AG08396 (cell line): ENCODE results near the gene TRIM37.
"Not testable (repeated sequence)": the region's sequence is repeated elsewhere in the genome, so short reads cannot be mapped to it uniquely, and the experiment has no call there.

Experiments used
- DNase-seq: peaks from one replicate; pipeline ENCODE4 v3.0.0; 2012; ENCODE audit warnings: low spot score, mixed read lengths

TRIM37 gene

DNA sequence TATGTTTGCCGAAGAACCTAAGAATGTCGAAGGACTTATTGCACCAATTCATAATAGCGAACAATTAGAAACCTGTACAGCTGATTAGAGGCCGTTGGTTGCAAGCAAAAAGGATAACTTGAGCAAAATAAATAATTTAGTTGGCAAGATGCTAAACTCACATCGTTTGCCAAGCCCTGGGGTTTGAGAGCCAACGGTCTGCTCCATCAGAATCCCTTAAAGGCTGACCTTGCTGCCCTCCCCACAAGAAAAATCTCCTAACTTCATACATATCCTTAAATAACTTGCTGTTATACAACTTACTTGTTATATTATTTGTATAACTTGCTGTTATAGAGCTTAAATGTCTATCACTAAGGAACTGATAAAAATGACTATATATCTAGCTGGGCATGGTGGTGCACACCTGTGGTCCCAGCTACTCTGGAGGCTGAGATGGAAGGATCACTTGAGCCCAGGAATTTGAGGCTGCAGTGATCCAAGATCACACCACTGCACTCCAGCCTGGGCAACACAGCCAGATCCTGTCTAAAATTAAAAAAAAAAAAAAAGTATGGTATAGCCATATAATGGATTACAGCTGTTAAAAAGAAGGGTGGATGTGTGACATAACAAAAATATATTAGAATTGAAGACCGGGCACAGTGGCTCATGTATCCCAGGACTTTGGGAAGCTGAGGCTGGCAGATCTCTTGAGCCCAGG is 1.9 kb upstream of the TRIM37 start:
- DNase-seq, result no peak

DNA sequence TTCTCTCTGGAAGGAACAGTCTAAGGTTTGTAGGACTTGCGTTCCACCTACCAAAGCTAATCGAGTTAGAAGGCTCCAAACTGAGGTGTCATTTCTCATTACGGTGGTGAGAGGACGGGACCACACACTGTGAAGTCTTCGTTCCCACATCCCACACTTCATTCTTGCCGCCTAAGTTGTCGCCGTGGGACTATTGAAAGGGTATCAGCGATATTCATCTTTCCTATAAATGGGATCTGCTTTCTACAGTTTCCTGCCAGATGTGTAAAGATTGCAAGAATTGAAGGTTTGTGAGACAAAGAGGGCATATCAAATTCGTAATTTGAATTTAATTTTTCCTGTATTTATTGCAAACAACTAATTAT is 608 bp upstream of the TRIM37 start:
- no peak for DNase-seq

DNA sequence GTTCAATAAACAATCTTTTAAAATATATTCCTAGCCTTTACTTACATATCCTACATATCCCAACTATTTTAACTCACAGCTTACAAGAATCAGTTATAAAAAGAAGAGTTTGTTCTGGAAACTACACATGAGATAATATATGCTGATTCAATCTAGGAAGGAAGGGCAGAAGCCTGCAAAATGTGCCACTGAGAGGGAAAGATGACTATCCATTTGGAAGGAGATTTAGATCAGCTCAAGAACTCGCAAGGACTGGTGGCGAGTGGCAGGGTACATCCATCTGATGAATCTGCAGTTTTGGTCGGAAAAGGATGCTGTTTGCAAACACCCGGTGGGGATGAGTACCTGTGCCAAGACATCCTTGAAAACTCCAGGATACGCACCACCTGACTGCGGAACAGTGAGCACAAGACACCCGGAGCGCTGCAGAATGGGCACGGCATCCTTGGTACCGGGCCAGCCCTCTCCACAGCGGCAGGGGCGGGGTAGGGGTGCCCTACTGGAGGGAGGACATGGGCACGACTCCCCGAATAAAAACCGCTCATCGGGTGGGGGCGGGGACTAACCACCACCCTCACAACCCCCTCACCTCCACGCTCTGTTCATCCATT is 723 bp downstream of the TRIM37 start:
- peak; percentile 43 for DNase-seq

DNA sequence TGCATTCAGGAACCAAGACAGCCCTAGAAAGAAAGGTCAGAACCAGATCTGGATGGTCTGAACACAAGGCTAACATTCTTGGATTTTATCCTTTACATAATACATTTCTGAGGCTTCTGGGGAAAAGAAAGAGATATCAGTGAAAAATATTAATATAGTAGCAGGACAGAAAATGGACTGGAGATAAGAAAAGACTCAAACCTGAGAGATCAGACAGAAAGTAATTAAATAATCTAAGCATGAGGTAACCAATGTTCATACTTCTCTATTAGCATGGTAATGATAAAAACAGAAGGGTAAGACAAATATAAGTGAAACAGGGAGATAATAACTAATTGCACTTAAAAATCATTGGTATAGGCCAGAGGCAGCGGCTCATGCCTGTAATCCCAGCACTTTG is 5.5 kb downstream of the TRIM37 start:
- no peak for DNase-seq

DNA sequence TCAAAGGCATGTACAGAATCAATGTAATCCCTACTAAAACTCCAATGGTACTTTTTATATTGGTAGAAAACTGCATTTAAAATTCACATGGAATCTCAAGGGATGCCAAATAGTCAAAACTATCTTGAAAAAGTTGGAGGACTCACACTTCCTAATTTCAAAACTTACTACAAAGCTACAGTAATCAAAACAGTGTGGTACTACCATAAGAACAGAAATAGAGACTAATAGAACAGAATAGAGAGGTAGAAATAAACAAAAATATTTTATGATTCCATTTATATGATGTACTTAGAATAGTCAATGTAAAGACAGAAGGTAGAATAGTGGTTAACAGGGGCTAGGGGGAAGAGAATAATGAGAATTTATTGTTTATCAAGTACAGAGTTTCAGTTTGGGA is 8.8 kb downstream of the TRIM37 start:
- no peak for DNase-seq

DNA sequence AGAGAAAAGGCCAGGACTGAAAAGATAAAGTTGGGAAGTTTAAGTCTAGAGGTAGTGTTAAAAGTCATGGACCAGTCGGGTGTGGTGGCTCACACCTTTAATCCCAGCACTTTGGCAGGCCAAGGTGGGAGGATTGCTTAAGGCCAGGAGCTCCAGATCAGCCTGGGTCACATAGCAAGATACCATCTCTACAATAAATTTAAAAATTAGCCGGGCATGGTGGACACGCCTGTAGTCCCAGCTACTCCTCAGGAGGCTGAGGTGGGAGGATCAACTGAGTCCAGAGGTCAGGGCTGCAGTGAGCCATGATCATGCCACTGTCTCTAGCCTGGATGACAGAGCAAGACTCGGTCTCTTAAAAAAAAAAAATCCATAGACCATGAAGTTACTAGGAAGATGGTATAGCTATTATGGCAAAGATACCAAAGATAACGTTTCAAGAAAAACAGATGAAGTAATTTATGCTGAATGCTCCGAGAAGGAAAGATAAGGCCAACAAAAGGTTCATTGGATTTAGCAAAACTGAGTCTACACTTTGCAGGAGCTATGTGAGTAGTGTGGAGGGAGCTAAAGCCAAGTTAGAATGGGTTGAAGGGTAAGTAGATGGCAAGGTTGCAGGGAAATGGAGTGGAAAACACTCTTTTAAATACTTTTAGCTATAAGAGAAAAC is 11.7 kb downstream of the TRIM37 start:
- DNase-seq, result no peak

DNA sequence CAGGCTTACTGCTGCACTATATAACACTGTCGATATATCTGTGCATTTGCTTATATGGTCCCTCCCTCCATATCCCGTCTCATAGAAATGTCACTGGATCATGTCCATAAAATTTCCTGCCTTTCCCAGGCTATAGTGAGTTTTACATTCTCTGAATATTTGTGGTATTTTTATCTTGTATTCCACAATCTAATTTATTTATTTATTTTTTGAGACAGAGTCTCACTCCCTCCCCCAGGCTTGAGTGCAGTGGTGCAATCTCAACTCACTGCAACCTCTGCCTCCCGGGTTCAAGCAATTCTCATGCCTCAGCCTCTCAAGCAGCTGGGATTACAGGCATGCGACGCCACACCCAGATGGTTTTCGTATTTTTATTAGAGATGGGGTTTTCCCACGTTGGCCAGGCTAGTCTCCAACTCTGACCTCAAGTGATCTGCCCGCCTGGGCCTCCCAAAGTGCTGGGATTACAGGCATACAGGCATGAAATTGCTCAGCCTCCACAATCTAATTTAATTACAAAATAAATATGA is 12.9 kb downstream of the TRIM37 start:
- DNase-seq, result peak; percentile 58

DNA sequence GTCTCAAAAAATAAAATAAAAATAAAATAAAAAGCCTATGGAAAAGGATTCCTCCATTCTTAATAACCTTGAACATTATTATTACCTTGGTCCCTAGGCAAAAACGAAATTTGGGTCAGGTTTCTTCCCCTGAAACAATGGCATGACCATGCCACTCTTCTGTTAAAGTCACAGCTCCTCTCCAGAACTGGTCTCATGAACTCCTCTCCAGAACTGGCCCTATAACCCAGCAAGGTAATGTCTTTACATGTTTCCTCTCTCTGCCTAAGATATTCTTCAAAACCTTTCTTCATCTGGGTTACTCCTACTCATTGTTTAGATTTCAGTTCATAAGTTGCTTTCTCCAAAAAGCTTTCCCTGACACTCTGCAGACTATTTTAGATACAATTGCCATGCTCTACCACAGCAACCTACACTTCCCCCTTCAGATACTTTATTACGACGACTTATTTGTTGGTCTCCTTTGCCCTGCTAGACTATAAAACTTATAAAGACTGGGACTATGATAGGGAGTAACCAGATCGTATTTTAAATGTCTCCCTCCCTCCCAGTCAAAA is 13.5 kb downstream of the TRIM37 start:
- DNase-seq, result no peak

DNA sequence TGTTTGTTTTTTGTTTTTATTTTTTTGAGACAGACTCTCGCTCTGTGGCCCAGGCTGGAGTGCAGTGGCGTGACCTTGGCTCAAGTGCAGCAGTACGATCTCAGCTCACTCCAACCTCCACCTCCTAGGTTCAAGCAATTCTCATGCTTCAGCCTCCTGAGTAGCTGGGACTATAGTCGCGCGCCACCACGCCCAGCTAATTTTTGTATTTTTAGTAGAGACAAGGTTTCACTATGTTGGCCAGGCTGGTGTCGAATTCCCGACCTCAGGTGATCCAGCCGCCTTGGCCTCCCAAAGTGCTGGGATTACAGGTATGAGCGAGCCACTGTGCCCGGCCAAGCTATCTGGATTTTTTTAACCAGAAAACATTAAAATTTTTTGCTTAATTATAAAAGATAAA is 16.1 kb downstream of the TRIM37 start:
- DNase-seq, result not testable (repeated sequence)

DNA sequence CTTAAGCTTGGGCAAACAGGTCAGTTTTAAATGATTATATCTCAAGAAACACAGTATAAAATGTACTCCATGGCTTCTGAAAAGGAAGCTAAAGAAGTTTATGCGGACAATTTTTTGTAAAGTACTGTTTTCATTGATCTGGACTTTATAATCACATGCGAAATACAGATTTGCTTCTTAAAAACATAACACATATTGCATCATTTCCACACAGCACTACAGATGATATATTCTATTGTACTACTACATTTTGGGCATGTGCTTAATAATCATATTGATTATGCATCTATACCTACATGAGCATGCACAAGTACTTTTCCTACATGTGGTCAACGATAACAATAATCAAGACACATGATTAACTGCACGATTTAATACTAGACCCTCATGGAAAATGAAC is 22.5 kb downstream of the TRIM37 start:
- DNase-seq, result no peak

DNA sequence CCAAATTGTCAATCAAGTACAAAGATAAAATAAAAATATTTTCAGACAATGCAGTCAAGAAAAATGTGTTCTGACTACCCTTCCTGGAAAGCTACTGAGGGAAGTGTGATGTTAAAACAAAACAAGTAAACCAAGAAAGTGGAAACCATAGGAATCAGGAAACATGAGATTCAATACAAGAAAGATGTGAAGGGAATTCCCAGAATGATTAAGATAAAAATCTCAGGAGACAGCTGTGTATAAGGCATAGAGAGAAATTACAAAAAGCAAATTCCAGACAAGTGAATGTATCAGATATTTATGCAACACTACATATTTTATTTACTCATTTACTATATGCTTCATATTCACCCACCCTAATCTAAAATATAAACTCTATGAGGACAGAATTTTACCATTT is 32.2 kb downstream of the TRIM37 start:
- no peak for DNase-seq

DNA sequence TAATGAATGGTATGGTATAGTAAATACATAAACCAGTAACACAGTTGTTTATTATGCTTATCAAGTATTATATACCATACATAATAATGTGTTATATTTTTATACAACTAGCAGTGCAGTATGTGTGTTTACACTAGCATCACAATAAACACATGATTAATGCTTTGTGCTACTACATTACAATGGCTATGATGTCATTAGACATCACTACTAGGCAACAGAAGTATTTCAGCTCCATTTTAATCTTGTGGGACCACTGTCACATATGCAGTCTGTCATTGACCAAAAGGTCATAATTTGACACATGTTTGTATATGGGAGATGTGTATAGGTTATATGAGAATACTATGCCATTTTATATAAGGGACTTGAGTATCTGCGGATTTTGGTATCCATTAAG is 32.7 kb downstream of the TRIM37 start:
- DNase-seq, result no peak

DNA sequence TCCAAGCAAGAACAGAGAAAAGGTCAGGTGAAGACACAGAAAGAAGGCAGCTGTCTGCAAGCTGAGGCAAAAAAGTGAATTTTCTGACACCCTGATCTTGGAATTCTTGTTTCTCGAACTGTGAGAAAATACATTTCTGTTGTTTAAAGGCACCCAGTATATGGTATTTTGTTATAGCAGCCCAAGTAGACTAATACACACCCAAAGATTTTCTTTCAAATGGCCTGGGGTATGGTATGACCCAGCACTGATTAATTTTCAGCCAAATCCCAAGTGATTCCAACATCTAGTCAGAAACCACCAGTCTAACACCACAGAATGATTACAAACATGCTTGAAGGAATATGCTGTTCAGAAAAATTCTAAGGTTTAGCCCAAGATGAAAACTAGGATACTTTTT is 36.8 kb downstream of the TRIM37 start:
- no peak for DNase-seq

DNA sequence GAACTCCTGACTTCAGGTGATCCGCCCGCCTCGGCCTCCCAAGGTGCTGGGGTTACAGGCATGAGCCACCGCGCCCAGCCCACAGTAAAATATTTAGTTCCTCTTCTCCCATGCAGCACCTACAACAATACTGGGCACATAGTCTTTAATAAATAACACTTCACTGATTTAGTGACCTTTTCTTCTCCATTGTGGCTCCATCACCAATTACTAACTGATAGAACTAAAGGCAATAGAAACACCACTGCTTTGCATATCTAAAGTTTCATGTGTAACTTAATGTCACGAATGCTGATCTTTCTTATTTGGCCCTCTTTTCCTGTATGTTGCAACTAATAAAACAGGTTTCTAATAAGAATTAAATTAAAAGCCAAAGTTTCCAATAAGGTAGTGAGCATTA is 38.9 kb downstream of the TRIM37 start:
- DNase-seq, result no peak

DNA sequence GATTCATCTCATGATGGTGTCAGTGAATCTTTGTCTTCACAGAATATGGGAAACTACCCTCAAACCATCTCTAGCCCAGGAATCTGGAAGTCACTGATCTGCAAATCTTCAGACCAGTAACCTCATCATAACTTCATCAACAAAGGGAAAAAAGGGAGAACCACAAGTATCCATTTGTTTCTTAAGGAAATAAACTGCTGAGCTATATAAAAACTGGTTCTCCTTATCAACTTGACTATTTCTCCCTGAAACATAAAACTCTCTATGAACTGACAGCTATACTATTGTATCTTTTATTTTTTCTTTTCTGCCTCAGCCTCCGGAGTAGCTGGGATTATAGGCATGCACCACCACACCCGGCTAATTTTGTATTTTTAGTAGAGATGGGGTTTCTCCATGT is 39.3 kb downstream of the TRIM37 start:
- DNase-seq, result no peak

DNA sequence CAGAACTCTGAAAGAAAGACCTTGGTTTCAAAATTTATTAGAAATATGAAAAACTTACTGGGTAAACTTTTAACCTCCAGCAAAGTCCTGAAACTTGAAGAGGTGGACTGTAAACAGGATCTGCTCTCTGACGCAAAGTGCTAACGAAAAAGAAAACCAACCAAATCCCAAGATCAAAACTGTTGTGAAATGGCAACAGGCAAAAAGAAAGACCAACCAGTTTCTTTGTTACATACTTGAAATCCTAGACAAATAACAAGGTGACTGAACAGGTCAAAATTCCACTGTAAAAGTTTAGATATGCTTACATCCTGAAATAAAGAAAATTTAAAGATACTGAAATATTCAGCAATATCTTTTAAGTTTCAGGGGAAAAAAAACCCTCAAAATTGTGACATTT is 44.2 kb downstream of the TRIM37 start:
- no peak for DNase-seq

DNA sequence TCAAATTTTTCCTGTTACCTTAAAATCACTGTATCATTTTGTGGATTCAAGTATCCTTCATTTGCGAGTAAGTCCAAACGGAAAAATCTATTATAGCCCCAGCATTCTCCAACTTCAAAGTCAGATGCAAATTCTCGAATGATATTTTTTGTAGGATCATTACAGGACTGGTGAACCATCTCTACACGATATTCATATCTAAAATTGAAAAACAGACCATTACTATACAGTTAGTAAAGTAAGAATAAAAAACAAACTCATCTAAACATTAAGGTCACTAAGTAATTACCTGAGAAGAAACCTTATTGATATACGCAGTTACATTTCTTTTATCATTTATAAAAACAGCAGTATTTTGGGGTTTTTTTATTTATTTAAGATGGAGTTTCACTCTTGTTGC is 49.8 kb downstream of the TRIM37 start:
- DNase-seq, result no peak

DNA sequence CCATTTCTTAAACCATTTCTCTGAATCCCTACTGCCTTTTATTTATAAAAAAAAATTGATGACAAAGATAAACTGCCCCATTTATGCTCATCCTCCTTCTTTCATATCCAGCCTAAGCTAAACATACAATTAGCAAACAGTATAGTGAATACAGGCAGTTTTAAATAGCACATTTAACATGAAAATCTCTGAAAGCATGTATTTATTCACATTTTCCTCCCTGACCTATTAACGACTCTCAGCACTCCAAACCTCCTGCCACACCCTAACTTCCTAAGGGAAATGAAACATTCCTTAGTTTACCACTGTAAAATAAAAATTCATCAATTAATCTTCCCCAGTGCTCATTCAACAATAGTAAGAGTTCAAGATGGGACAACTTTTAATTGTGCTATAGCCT is 56.9 kb downstream of the TRIM37 start:
- no peak for DNase-seq

DNA sequence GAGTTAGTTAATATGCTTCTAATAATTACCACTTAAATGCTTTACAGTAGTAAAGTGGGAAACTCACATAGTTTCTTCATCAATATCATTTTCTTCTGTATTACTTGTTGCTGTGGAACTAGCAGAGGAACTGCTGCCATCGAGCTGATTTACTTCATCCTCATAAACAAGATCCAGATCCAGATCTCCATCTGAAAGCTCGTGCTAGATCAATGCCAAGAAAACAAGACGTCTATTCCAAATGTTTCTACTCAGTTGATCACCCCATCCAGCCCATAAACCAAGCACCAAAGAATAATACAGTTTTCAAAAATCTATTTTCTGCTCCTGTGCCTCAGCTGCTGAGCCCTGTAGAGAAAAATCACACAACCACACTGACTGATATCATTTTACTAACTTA is 59.1 kb downstream of the TRIM37 start:
- no peak for DNase-seq

DNA sequence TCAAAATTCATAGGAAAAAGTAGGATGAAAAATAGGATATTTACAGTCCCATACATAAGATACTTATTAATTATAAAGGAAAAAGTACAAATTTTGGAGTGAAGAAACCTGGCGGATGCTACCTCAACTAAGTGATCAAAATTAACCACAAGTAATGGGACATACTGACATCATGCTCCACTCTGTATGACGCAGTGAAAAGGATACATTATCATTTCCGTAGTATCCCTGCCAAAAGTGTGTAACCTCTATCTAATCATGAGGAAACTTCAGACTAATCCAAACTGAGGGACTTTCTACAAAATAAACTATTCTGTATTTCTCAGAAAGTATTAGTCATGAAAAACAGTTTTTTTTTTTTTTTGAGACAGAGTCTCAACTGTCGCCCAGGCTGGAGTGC is 60.5 kb downstream of the TRIM37 start:
- peak; percentile 29 for DNase-seq

DNA sequence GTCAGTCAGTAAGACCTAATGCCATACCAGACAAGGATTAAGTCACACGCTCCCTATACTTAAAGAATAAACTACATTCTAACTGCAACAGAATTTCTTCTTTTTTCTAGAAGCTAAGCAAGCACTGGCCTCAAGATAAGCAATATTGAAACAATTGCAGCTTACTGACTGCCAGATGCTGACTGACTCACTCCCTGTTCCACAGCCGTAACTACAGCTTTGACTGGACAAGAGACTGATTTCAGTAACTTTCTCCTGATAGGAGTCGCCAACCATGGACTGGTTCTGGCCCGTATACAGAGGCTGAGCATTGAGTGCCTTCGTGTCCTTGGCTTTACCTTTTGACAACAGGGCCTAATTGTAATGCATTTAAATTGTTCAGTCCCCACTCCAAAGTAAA is 67.9 kb downstream of the TRIM37 start:
- peak; percentile 26 for DNase-seq

DNA sequence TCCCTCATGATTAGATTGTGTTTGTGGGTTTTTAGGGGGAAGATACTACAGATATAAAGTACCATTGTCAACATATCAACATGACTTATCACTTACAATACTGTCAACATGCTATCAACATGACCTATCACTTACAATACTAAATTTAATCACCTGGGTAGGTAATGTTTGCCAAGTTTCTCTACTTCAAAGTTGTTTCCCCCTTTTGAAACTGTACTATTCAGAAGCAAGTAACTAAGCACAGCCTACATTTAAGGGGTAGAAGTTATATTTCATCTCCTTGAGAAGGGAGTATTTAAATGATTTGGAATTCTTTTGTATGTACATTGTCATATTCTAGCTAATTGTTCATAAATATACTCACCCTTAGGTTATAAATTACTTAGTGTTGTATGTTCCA is 68.7 kb downstream of the TRIM37 start:
- DNase-seq, result no peak

DNA sequence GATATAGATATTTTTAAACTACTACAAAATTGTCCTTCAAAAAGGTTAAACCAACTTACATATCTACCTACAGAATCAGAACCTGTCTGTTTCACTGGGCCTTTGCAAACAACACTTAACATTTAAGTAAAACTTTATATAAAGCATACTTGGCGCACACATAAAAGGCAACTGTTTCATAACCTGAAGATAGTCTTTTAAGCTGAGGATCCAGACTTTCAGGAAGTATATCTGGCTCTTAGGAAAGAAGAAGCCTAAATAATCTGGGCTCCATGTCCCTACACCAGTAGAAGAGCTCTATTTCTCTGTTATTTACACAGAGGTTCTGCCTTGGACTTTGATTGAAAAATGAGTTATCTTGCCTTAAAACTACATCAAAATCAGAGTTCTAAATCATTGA is 75.9 kb downstream of the TRIM37 start:
- DNase-seq, result no peak
